ENCODE measurements around the gene MICU1. TPM values are rescaled to one million over a fixed set of nuclear protein-coding genes. Genes with fewer than 3 reads are reported as not detected.

Gene MICU1
- total RNA-seq, 2 donors from 2014 or later: 19.1 to 19.9 TPM

DNA sequence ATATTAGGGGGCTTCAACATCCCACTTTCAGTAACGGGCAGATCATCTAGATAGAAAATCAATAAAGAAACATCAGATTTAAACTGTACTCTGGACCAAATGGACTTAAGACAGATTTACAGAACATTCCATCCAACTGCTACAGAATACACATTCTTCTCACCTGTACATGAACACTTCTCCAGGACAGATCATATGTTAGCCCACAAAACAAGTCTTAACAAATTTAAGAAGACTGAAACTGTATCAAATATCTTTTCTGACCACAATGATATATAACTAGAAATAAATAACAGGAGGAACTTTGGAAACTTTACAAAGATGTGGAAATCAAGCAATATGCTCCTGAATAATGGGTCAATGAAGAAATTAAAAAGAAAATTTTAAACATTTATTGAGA lies 86.7 kb downstream of the MICU1 start:
- H3K9me3 ChIP-seq (ENCODE audit: control insufficient read depth, low read length, poor library complexity, severe bottlenecking): no peaks in the 10 kb centered on the region
- Mint-ChIP-seq H3K36me3 (ENCODE audit: low read depth) (peaks cover 7% of the 10 kb centered on the region), H3K27me3 (no peaks in the 10 kb centered on the region), H3K27ac (peak overlapping the region; percentile 24), H3K4me3 (no peak overlapping the region), H3K4me1 (peaks cover 4% of the 10 kb centered on the region)
- DNase-seq (no peak), ATAC-seq (no peak)

DNA sequence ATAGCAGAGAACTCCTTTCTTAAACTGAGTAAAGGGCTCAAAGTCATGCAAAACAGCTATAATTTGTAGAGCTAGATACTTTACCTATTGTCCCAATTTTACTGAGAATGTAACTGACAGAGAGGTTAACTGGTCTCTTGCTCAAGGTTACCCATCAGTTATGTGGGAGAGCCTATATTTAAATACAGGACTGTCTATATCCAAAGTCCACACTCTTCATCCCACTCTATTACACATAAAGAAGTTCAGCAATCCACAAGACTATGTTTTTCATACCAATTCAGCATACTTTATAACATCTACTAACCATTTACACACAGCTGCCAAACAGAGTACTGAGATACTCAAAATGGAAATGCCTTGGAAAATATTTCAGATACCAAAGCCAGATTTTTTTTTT lies 100.2 kb downstream of the MICU1 start:
- DNase-seq (no peak), ATAC-seq (no peak)
- no peaks in the 10 kb centered on the region for H3K4me1 Mint-ChIP-seq
- H3K4me3 Mint-ChIP-seq: no peak overlapping the region
- no peak overlapping the region for H3K27ac Mint-ChIP-seq
- H3K36me3 Mint-ChIP-seq (ENCODE audit: low read depth): no peaks in the 10 kb centered on the region
- H3K27me3 Mint-ChIP-seq: no peaks in the 10 kb centered on the region
- H3K9me3 ChIP-seq (ENCODE audit: control insufficient read depth, low read length, poor library complexity, severe bottlenecking): no peaks in the 10 kb centered on the region

DNA sequence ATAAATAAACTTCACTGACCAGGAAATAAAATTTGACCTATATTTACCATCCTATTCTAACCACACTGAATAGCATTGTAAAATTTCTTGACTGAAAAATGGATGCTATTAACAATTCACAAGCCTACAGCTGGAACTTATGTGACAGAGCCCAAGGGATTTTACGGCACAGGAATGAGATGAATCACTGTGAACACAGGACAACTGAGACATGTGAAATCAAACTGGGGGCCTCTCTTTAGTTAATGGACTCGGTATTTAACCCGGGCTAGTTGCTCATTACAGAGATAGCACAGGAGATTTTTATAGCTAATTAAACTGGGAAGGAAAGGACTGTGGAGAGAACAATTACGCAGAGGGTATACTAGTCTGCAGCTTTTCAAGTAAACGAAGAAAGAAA lies 100.6 kb downstream of the MICU1 start:
- Mint-ChIP-seq H3K36me3 (ENCODE audit: low read depth) (no peaks in the 10 kb centered on the region), H3K27ac (no peak overlapping the region), H3K27me3 (no peaks in the 10 kb centered on the region), H3K4me1 (no peaks in the 10 kb centered on the region), H3K4me3 (no peak overlapping the region)
- no peak for DNase-seq
- no peak for ATAC-seq
- H3K9me3 ChIP-seq (ENCODE audit: control insufficient read depth, low read length, poor library complexity, severe bottlenecking): no peaks in the 10 kb centered on the region

- no peak overlapping the region for H3K27ac Mint-ChIP-seq
- ATAC-seq: no peak
- no peaks in the 10 kb centered on the region for H3K9me3 ChIP-seq (ENCODE audit: control insufficient read depth, low read length, poor library complexity, severe bottlenecking)
- no peaks in the 10 kb centered on the region for H3K36me3 Mint-ChIP-seq (ENCODE audit: low read depth)
- DNase-seq: no peak
- H3K4me3 Mint-ChIP-seq: no peak overlapping the region
- no peaks in the 10 kb centered on the region for H3K27me3 Mint-ChIP-seq
- H3K4me1 Mint-ChIP-seq: no peaks in the 10 kb centered on the region
Observed at GRCh38 chr10:72524489-72524888, 101.4 kb downstream of the MICU1 start.

- Mint-ChIP-seq H3K4me1 (no peaks in the 10 kb centered on the region), H3K36me3 (ENCODE audit: low read depth) (no peaks in the 10 kb centered on the region), H3K4me3 (no peak overlapping the region), H3K27ac (no peak overlapping the region), H3K27me3 (no peaks in the 10 kb centered on the region)
- no peak for DNase-seq
- no peak for ATAC-seq
- H3K9me3 ChIP-seq (ENCODE audit: control insufficient read depth, low read length, poor library complexity, severe bottlenecking): no peaks in the 10 kb centered on the region
Observed at GRCh38 chr10:72523932-72524396, 101.9 kb downstream of the MICU1 start.

GRCh38 chr10:72523062-72523461 lies 102.8 kb downstream of the MICU1 start:
- no peak overlapping the region for H3K27ac Mint-ChIP-seq
- H3K27me3 Mint-ChIP-seq: no peaks in the 10 kb centered on the region
- no peaks in the 10 kb centered on the region for H3K36me3 Mint-ChIP-seq (ENCODE audit: low read depth)
- H3K4me1 Mint-ChIP-seq: no peaks in the 10 kb centered on the region
- no peak for DNase-seq
- no peaks in the 10 kb centered on the region for H3K9me3 ChIP-seq (ENCODE audit: control insufficient read depth, low read length, poor library complexity, severe bottlenecking)
- H3K4me3 Mint-ChIP-seq: no peak overlapping the region
- no peak for ATAC-seq

DNA sequence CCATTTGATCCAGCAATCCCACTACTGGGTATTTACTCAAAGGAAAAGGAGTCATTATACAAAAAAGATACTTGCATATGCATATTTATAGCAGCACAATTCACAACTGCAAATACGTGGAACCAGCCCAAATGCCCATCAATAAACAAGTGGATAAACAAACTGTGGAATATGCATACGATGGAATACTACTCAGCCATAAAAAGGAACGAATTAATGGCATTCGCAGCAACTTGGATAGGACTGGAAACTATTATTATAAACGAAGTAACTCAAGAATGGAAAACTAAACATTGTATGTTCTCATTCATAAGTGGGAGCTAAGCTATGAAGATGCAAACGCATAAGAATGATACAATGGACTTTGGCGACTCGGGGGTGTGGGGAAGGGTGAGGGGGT lies 108.6 kb downstream of the MICU1 start:
- Mint-ChIP-seq H3K27me3 (no peaks in the 10 kb centered on the region), H3K4me3 (no peak overlapping the region), H3K4me1 (no peaks in the 10 kb centered on the region), H3K27ac (no peak overlapping the region), H3K36me3 (ENCODE audit: low read depth) (no peaks in the 10 kb centered on the region)
- DNase-seq: no peak
- H3K9me3 ChIP-seq (ENCODE audit: control insufficient read depth, low read length, poor library complexity, severe bottlenecking): peaks cover 2% of the 10 kb centered on the region
- no peak for ATAC-seq

GRCh38 chr10:72515455-72515854 lies 110.4 kb downstream of the MICU1 start:
- ATAC-seq: no peak
- no peaks in the 10 kb centered on the region for H3K27me3 Mint-ChIP-seq
- no peaks in the 10 kb centered on the region for H3K4me1 Mint-ChIP-seq
- DNase-seq: no peak
- no peak overlapping the region for H3K27ac Mint-ChIP-seq
- H3K4me3 Mint-ChIP-seq: no peak overlapping the region
- peaks cover 2% of the 10 kb centered on the region for H3K9me3 ChIP-seq (ENCODE audit: control insufficient read depth, low read length, poor library complexity, severe bottlenecking)
- H3K36me3 Mint-ChIP-seq (ENCODE audit: low read depth): no peaks in the 10 kb centered on the region

DNA sequence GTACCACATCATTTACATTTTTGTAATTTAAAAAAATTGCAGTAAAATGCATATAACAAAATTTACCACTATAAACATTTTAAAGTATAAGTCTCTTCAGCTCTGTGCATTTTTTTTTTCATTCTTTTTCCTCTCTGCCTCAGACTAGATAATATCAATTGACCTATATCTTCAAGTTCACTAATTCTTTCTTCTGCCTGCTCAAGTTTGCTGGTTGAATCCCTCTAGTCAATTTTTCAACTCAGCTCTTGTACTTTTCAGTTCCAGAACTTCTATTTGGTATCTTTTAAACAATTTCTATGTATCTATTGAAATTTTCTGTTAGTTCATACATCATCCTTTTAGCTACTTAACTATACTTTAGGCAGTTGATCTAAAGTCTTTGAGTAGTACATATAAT lies 112.0 kb downstream of the MICU1 start:
- Mint-ChIP-seq H3K27me3 (no peaks in the 10 kb centered on the region), H3K4me1 (no peaks in the 10 kb centered on the region), H3K4me3 (no peak overlapping the region), H3K27ac (no peak overlapping the region), H3K36me3 (ENCODE audit: low read depth) (no peaks in the 10 kb centered on the region)
- ATAC-seq (no peak), DNase-seq (no peak)
- H3K9me3 ChIP-seq (ENCODE audit: control insufficient read depth, low read length, poor library complexity, severe bottlenecking): peaks cover 2% of the 10 kb centered on the region

- H3K27me3 Mint-ChIP-seq: no peaks in the 10 kb centered on the region
- H3K9me3 ChIP-seq (ENCODE audit: control insufficient read depth, low read length, poor library complexity, severe bottlenecking): peaks cover 2% of the 10 kb centered on the region
- no peak overlapping the region for H3K27ac Mint-ChIP-seq
- ATAC-seq: no peak
- DNase-seq: no peak
- no peak overlapping the region for H3K4me3 Mint-ChIP-seq
- H3K4me1 Mint-ChIP-seq: no peaks in the 10 kb centered on the region
- H3K36me3 Mint-ChIP-seq (ENCODE audit: low read depth): no peaks in the 10 kb centered on the region
Observed at GRCh38 chr10:72511459-72511858, 114.4 kb downstream of the MICU1 start.

GRCh38 chr10:72509941-72510340 lies 115.9 kb downstream of the MICU1 start:
- no peak overlapping the region for H3K4me3 Mint-ChIP-seq
- no peak for ATAC-seq

GRCh38 chr10:72509206-72509799 lies 116.6 kb downstream of the MICU1 start:
- Mint-ChIP-seq H3K4me1 (no peaks in the 10 kb centered on the region), H3K4me3 (no peak overlapping the region), H3K27me3 (no peaks in the 10 kb centered on the region), H3K36me3 (ENCODE audit: low read depth) (peaks cover 4% of the 10 kb centered on the region), H3K27ac (no peak overlapping the region)
- ATAC-seq: no peak
- no peak for DNase-seq
- H3K9me3 ChIP-seq (ENCODE audit: control insufficient read depth, low read length, poor library complexity, severe bottlenecking): peaks cover 2% of the 10 kb centered on the region

More at GRCh38 chr10:72509941-72510340, 115.9 kb downstream of the MICU1 start:
- H3K9me3 ChIP-seq (ENCODE audit: control insufficient read depth, low read length, poor library complexity, severe bottlenecking): peaks cover 2% of the 10 kb centered on the region
- Mint-ChIP-seq H3K27me3 (no peaks in the 10 kb centered on the region), H3K4me1 (no peaks in the 10 kb centered on the region), H3K27ac (no peak overlapping the region), H3K36me3 (ENCODE audit: low read depth) (peaks cover 2% of the 10 kb centered on the region)
- no peak for DNase-seq

DNA sequence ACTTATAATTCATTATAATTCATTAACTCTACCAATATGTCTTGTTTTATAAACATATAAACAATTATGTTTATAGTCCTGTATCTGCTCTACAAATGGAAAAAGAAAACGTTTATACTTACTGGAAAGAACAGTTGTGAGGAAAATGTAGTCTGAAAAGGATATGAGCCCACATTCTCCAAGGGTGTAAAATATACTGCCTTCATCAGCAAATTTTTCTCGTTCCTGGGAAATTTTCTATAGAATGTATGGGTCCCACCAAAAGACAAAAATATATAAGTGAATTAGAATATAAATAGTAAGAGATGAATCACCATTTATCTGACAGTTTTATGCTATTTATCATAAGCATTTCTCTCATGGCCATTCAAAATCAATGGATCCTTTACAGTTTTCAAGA lies 117.8 kb downstream of the MICU1 start:
- no peak overlapping the region for H3K4me3 Mint-ChIP-seq
- H3K4me1 Mint-ChIP-seq: no peaks in the 10 kb centered on the region

GRCh38 chr10:72506474-72506873 lies 119.4 kb downstream of the MICU1 start:
- ATAC-seq (no peak), DNase-seq (no peak)
- H3K4me3 Mint-ChIP-seq: no peak overlapping the region
- peaks cover 1% of the 10 kb centered on the region for H3K4me1 Mint-ChIP-seq
- no peak overlapping the region for H3K27ac Mint-ChIP-seq
- peaks cover 4% of the 10 kb centered on the region for H3K36me3 Mint-ChIP-seq (ENCODE audit: low read depth)
- H3K27me3 Mint-ChIP-seq: no peaks in the 10 kb centered on the region
- no peaks in the 10 kb centered on the region for H3K9me3 ChIP-seq (ENCODE audit: control insufficient read depth, low read length, poor library complexity, severe bottlenecking)

More for the DNA sequence above, 117.8 kb downstream of the MICU1 start:
- H3K27ac Mint-ChIP-seq: no peak overlapping the region
- H3K9me3 ChIP-seq (ENCODE audit: control insufficient read depth, low read length, poor library complexity, severe bottlenecking): no peaks in the 10 kb centered on the region
- DNase-seq (no peak), ATAC-seq (no peak)
- peaks cover 4% of the 10 kb centered on the region for H3K36me3 Mint-ChIP-seq (ENCODE audit: low read depth)
- H3K27me3 Mint-ChIP-seq: no peaks in the 10 kb centered on the region

All from T-helper 17 cell (primary cell).